ENCODE data around the gene TESK2. TPM values are rescaled to one million over a fixed set of nuclear protein-coding genes. Genes with fewer than 3 reads are reported as not detected.

The TESK2 gene
- total RNA-seq, 4 donors from 2014 or later, result 2.8 to 10.7 (median 6.5) TPM

DNA sequence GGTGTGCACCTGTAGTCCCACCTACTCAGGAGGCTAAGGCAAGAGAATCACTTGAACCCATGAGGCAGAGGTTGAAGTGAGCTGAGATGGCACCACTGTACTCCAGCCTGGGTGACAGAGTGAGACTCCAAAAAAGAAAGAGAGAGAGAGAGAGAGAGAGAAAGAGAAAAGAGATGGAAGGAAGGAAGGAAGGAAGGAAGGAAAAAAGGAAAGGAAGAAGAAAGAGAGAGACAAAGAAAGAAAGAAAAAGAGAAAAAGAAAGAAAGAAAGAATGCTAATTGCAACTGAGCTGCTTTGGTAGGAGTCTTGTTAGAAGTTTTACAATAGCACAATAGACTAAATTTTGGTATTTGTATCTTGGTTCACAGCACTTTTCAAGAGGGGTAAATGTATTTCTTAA lies 25.7 kb downstream of the TESK2 start:
- no peak for TF ChIP-seq CTCF (IDR thresholded peaks at IDR 0.05; ENCODE audit: low read depth)

- TF ChIP-seq CTCF (IDR thresholded peaks at IDR 0.05; ENCODE audit: low read depth), result no peak
Measured at GRCh38 chr1:45458894-45459293, 32.1 kb downstream of the TESK2 start.

DNA sequence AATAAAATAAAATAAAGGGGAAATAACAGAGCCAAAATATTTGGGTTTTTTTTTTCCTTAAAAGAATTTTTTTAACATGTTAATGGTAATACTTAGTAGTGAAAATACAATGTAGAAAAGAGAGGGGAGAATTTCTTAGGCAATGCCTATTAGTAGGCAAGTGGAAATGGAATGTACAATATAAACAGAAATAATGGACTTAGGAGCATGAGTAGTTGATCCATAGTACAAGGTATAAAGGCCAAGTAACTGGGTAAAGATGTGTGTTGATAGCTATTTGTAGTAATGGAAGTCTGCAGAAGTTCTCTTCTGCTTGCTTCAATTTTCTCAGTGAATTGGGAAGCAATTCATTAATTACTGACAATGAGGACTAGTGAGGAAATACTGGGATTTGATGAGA lies 34.4 kb downstream of the TESK2 start:
- no peak for TF ChIP-seq CTCF (IDR thresholded peaks at IDR 0.05; ENCODE audit: low read depth)

GRCh38 chr1:45455162-45455561 lies 35.8 kb downstream of the TESK2 start:
- no peak for TF ChIP-seq CTCF (IDR thresholded peaks at IDR 0.05; ENCODE audit: low read depth)

- TF ChIP-seq CTCF (IDR thresholded peaks at IDR 0.05; ENCODE audit: low read depth), result no peak
Measured at GRCh38 chr1:45454464-45454863, 36.5 kb downstream of the TESK2 start.

- no peak for TF ChIP-seq CTCF (IDR thresholded peaks at IDR 0.05; ENCODE audit: low read depth)
Measured at GRCh38 chr1:45452503-45452902, 38.5 kb downstream of the TESK2 start.

- TF ChIP-seq CTCF (IDR thresholded peaks at IDR 0.05; ENCODE audit: low read depth), result no peak
Measured at GRCh38 chr1:45448357-45448756, 42.6 kb downstream of the TESK2 start.

All from subcutaneous adipose tissue (tissue), 4 donors.